Ishikawa (cell line): ENCODE measurements around the gene SNED1.

Source experiments
- CEBPB ChIP-seq: IDR thresholded peaks from 2 replicates; pipeline ENCODE4 v1.6.1; 2012
- EP300 ChIP-seq: IDR thresholded peaks from 2 replicates; pipeline ENCODE4 v1.6.1; 2012; ENCODE audit warnings: borderline replicate concordance
- MAX ChIP-seq: IDR thresholded peaks from 2 replicates; pipeline ENCODE4 v1.6.1; 2012
- RAD21 ChIP-seq: IDR thresholded peaks from 2 replicates; pipeline ENCODE4 v1.6.1; 2012; ENCODE audit warnings: low read depth
- REST ChIP-seq: IDR thresholded peaks from 2 replicates; pipeline ENCODE4 v1.6.1; 2012; ENCODE audit warnings: low read depth, mild to moderate bottlenecking
- TAF1 ChIP-seq: IDR thresholded peaks from 2 replicates; pipeline ENCODE4 v1.6.1; 2012; ENCODE audit warnings: low read depth, mild to moderate bottlenecking
- ZBTB7A ChIP-seq: IDR thresholded peaks from 2 replicates; pipeline ENCODE4 v1.6.1; 2012; ENCODE audit warnings: low read depth

GRCh38 chr2:240990266-240990529 is 8.2 kb upstream of the SNED1 start:
- TF ChIP-seq MAX, result no peak
- no peak for TF ChIP-seq RAD21
- TF ChIP-seq REST, result no peak
- TF ChIP-seq ZBTB7A, result no peak
- no peak for TF ChIP-seq TAF1
- TF ChIP-seq CEBPB, result no peak
- TF ChIP-seq EP300, result no peak
